Tibial nerve (tissue), 4 donors: ENCODE measurements around the gene STAT4.

Source experiments
- CTCF ChIP-seq, 5 experiments: fragments of 200-600 bp in 3 of 5; fragments of 450-650 bp in 2 of 5; sonication (generic) in 3 of 5; IDR thresholded peaks; one replicate each; pipeline ENCODE4 v1.5.1; 2016 to 2019; ENCODE audit warnings: antibody characterized with exemption in 5 of 5, mild to moderate bottlenecking in 3 of 5, moderate library complexity in 2 of 5
- EP300 ChIP-seq, 2 donors: sonication (generic); formaldehyde crosslinking; IDR thresholded peaks; one replicate each; pipeline ENCODE4 v1.6.1; 2017; ENCODE audit warnings: antibody characterized with exemption in 2 of 2, mild to moderate bottlenecking in 1 of 2

DNA sequence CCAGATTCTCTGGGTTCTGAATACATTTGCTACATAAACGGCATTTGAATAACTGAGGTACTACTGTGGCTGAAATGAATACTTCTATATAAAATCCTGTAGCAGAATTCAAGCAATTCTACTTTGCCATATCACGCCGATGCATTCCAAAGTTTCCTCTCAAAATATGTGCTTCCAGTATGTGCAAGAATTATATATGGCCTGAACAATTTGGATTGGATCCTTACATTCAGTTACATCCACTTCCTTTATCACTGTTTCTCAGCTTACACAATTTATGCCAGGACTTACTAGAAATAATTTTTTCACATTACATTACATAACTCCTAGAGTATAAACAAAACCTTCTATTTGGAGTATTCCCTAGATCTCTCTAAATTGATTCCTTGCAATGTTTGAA lies 46.3 kb upstream of the STAT4 start:
- TF ChIP-seq EP300 (IDR thresholded peaks at IDR 0.05) = no peak
- TF ChIP-seq CTCF (IDR thresholded peaks at IDR 0.05) = no peak
